ENCODE measurements around the gene ZDHHC14.

DNA sequence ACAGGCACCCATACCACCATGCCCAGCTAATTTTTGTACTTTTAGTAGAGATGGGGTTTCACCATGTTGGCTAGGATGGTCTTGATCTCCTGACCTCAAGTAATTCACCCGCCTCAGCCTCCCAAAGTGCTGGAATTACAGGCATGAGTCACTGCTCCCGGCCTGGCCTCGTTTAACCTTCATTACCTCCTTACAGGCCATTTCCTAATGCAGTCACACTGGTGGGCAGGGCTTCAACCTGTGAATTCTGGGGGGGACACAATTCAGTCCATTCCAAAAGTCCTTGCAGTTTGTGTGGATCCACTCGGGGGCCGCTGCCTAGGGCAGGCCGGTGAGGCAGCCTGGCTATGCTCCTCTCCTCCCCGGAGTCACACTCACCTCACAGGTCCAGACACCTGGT, 329.6 kb downstream of the ZDHHC14 start:
- TF ChIP-seq, protein P1, sequence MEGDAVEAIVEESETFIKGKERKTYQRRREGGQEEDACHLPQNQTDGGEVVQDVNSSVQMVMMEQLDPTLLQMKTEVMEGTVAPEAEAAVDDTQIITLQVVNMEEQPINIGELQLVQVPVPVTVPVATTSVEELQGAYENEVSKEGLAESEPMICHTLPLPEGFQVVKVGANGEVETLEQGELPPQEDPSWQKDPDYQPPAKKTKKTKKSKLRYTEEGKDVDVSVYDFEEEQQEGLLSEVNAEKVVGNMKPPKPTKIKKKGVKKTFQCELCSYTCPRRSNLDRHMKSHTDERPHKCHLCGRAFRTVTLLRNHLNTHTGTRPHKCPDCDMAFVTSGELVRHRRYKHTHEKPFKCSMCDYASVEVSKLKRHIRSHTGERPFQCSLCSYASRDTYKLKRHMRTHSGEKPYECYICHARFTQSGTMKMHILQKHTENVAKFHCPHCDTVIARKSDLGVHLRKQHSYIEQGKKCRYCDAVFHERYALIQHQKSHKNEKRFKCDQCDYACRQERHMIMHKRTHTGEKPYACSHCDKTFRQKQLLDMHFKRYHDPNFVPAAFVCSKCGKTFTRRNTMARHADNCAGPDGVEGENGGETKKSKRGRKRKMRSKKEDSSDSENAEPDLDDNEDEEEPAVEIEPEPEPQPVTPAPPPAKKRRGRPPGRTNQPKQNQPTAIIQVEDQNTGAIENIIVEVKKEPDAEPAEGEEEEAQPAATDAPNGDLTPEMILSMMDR (IDR thresholded peaks at IDR 0.05; ENCODE audit: low read length): no peak
- no peak for TF ChIP-seq EZH2 (optimal IDR thresholded peaks at IDR 0.05; ENCODE audit: low read depth, low read length)
